ENCODE measurements around the gene DOCK1. TPM values are rescaled to one million over a fixed set of nuclear protein-coding genes. Genes with fewer than 3 reads are reported as not detected.
"Not testable (repeated sequence)": the region's sequence is repeated elsewhere in the genome, so short reads cannot be mapped to it uniquely, and the experiment has no call there.

DOCK1 gene
- total RNA-seq, 1 experiment from 2014 or later = not detected

GRCh38 chr10:126931544-126931943, 26.3 kb downstream of the DOCK1 start:
- no peak overlapping the region for H3K4me2 ChIP-seq (ENCODE audit: low read depth, low read length, poor library complexity, severe bottlenecking)
- no peak overlapping the region for H3K9ac ChIP-seq (ENCODE audit: low read length)
- H3K27ac ChIP-seq (ENCODE audit: low read length) = no peak overlapping the region
- H2AFZ ChIP-seq (ENCODE audit: low read length) = no peak overlapping the region
- no peaks in the 10 kb centered on the region for H4K20me1 ChIP-seq (ENCODE audit: insufficient read depth, low read depth, low read length)
- H3K4me1 ChIP-seq (ENCODE audit: low read length) = no peaks in the 10 kb centered on the region
- H3K9me3 ChIP-seq (ENCODE audit: low read length) = peaks cover 12% of the 10 kb centered on the region; the same call in 1 of the 2 replicates
- no peak for DNase-seq
- H3K4me3 ChIP-seq (ENCODE audit: low read length) = no peak overlapping the region
- H3K36me3 ChIP-seq (ENCODE audit: insufficient read depth, low read length) = no peaks in the 10 kb centered on the region
- no peaks in the 10 kb centered on the region for H3K27me3 ChIP-seq (ENCODE audit: low read length)
- H3K9me2 ChIP-seq (replicated peaks; ENCODE audit: insufficient read depth, low read length) = no peaks in the 10 kb centered on the region
- no peaks in the 10 kb centered on the region for H3K79me2 ChIP-seq (ENCODE audit: low read length)

GRCh38 chr10:126932516-126932915, 27.3 kb downstream of the DOCK1 start:
- Histone ChIP-seq H2AFZ (ENCODE audit: low read length) (no peak overlapping the region), H3K36me3 (ENCODE audit: insufficient read depth, low read length) (no peaks in the 10 kb centered on the region), H3K4me1 (ENCODE audit: low read length) (no peaks in the 10 kb centered on the region), H3K27ac (ENCODE audit: low read length) (no peak overlapping the region), H3K9me3 (ENCODE audit: low read length) (peaks cover 12% of the 10 kb centered on the region; the same call in 1 of the 2 replicates), H3K9ac (ENCODE audit: low read length) (no peak overlapping the region), H3K27me3 (ENCODE audit: low read length) (no peaks in the 10 kb centered on the region), H4K20me1 (ENCODE audit: insufficient read depth, low read depth, low read length) (no peaks in the 10 kb centered on the region), H3K9me2 (replicated peaks; ENCODE audit: insufficient read depth, low read length) (no peaks in the 10 kb centered on the region), H3K4me3 (ENCODE audit: low read length) (no peak overlapping the region), H3K4me2 (ENCODE audit: low read depth, low read length, poor library complexity, severe bottlenecking) (no peak overlapping the region), H3K79me2 (ENCODE audit: low read length) (no peaks in the 10 kb centered on the region)
- DNase-seq = no peak

- no peaks in the 10 kb centered on the region for H3K36me3 ChIP-seq (ENCODE audit: insufficient read depth, low read length)
- H3K4me3 ChIP-seq (ENCODE audit: low read length) = no peak overlapping the region
- H3K27me3 ChIP-seq (ENCODE audit: low read length) = no peaks in the 10 kb centered on the region
- no peaks in the 10 kb centered on the region for H4K20me1 ChIP-seq (ENCODE audit: insufficient read depth, low read depth, low read length)
- no peak overlapping the region for H3K27ac ChIP-seq (ENCODE audit: low read length)
- no peak overlapping the region for H3K4me2 ChIP-seq (ENCODE audit: low read depth, low read length, poor library complexity, severe bottlenecking)
- H3K9me2 ChIP-seq (replicated peaks; ENCODE audit: insufficient read depth, low read length) = no peaks in the 10 kb centered on the region
- no peaks in the 10 kb centered on the region for H3K79me2 ChIP-seq (ENCODE audit: low read length)
- no peaks in the 10 kb centered on the region for H3K4me1 ChIP-seq (ENCODE audit: low read length)
- peaks cover 8% of the 10 kb centered on the region; the same call in 1 of the 2 replicates for H3K9me3 ChIP-seq (ENCODE audit: low read length)
- DNase-seq = no peak
- no peak overlapping the region for H3K9ac ChIP-seq (ENCODE audit: low read length)
- H2AFZ ChIP-seq (ENCODE audit: low read length) = no peak overlapping the region
Measured at GRCh38 chr10:126933116-126933515, 27.9 kb downstream of the DOCK1 start.

- Histone ChIP-seq H3K9me2 (replicated peaks; ENCODE audit: insufficient read depth, low read length) (no peaks in the 10 kb centered on the region), H3K4me1 (ENCODE audit: low read length) (no peaks in the 10 kb centered on the region), H3K4me3 (ENCODE audit: low read length) (no peak overlapping the region), H2AFZ (ENCODE audit: low read length) (no peak overlapping the region), H3K27ac (ENCODE audit: low read length) (no peak overlapping the region), H3K27me3 (ENCODE audit: low read length) (no peaks in the 10 kb centered on the region), H3K36me3 (ENCODE audit: insufficient read depth, low read length) (no peaks in the 10 kb centered on the region), H3K9me3 (ENCODE audit: low read length) (peaks cover 7% of the 10 kb centered on the region), H3K9ac (ENCODE audit: low read length) (no peak overlapping the region), H3K79me2 (ENCODE audit: low read length) (no peaks in the 10 kb centered on the region), H3K4me2 (ENCODE audit: low read depth, low read length, poor library complexity, severe bottlenecking) (no peak overlapping the region), H4K20me1 (ENCODE audit: insufficient read depth, low read depth, low read length) (no peaks in the 10 kb centered on the region)
- no peak for DNase-seq
Measured at GRCh38 chr10:126935263-126935946, 30.2 kb downstream of the DOCK1 start.

GRCh38 chr10:126937026-126937425, 31.8 kb downstream of the DOCK1 start:
- H4K20me1 ChIP-seq (ENCODE audit: insufficient read depth, low read depth, low read length) = no peaks in the 10 kb centered on the region
- no peaks in the 10 kb centered on the region for H3K27me3 ChIP-seq (ENCODE audit: low read length)
- peaks cover 10% of the 10 kb centered on the region for H3K9me3 ChIP-seq (ENCODE audit: low read length)
- H3K36me3 ChIP-seq (ENCODE audit: insufficient read depth, low read length) = no peaks in the 10 kb centered on the region
- H3K79me2 ChIP-seq (ENCODE audit: low read length) = no peaks in the 10 kb centered on the region
- no peak overlapping the region for H2AFZ ChIP-seq (ENCODE audit: low read length)
- no peak for DNase-seq
- no peak overlapping the region for H3K4me3 ChIP-seq (ENCODE audit: low read length)
- no peak overlapping the region for H3K4me2 ChIP-seq (ENCODE audit: low read depth, low read length, poor library complexity, severe bottlenecking)
- no peak overlapping the region for H3K9ac ChIP-seq (ENCODE audit: low read length)
- H3K27ac ChIP-seq (ENCODE audit: low read length) = no peak overlapping the region
- H3K9me2 ChIP-seq (replicated peaks; ENCODE audit: insufficient read depth, low read length) = no peaks in the 10 kb centered on the region
- no peaks in the 10 kb centered on the region for H3K4me1 ChIP-seq (ENCODE audit: low read length)

GRCh38 chr10:126938121-126938520, 32.9 kb downstream of the DOCK1 start:
- not testable (repeated sequence) for H3K9ac ChIP-seq (ENCODE audit: low read length); DNase-seq; H3K4me2 ChIP-seq (ENCODE audit: low read depth, low read length, poor library complexity, severe bottlenecking); H3K4me3 ChIP-seq (ENCODE audit: low read length); H3K36me3 ChIP-seq (ENCODE audit: insufficient read depth, low read length); H3K27me3 ChIP-seq (ENCODE audit: low read length); H3K27ac ChIP-seq (ENCODE audit: low read length); H3K9me2 ChIP-seq (replicated peaks; ENCODE audit: insufficient read depth, low read length); H4K20me1 ChIP-seq (ENCODE audit: insufficient read depth, low read depth, low read length); H2AFZ ChIP-seq (ENCODE audit: low read length); H3K4me1 ChIP-seq (ENCODE audit: low read length); H3K79me2 ChIP-seq (ENCODE audit: low read length); H3K9me3 ChIP-seq (ENCODE audit: low read length)

GRCh38 chr10:126939706-126940105, 34.5 kb downstream of the DOCK1 start:
- Histone ChIP-seq H3K79me2 (ENCODE audit: low read length) (no peaks in the 10 kb centered on the region), H3K36me3 (ENCODE audit: insufficient read depth, low read length) (no peaks in the 10 kb centered on the region), H3K27me3 (ENCODE audit: low read length) (no peaks in the 10 kb centered on the region), H2AFZ (ENCODE audit: low read length) (no peak overlapping the region), H3K4me1 (ENCODE audit: low read length) (no peaks in the 10 kb centered on the region), H3K9me2 (replicated peaks; ENCODE audit: insufficient read depth, low read length) (no peaks in the 10 kb centered on the region), H3K9ac (ENCODE audit: low read length) (no peak overlapping the region), H3K4me2 (ENCODE audit: low read depth, low read length, poor library complexity, severe bottlenecking) (no peak overlapping the region), H4K20me1 (ENCODE audit: insufficient read depth, low read depth, low read length) (no peaks in the 10 kb centered on the region), H3K4me3 (ENCODE audit: low read length) (no peak overlapping the region), H3K9me3 (ENCODE audit: low read length) (peaks cover 14% of the 10 kb centered on the region), H3K27ac (ENCODE audit: low read length) (no peak overlapping the region)
- DNase-seq = no peak

GRCh38 chr10:126940670-126941310, 35.6 kb downstream of the DOCK1 start:
- H3K27ac ChIP-seq (ENCODE audit: low read length) = no peak overlapping the region
- H3K9me3 ChIP-seq (ENCODE audit: low read length) = peaks cover 14% of the 10 kb centered on the region
- no peaks in the 10 kb centered on the region for H3K4me1 ChIP-seq (ENCODE audit: low read length)
- no peak for DNase-seq
- no peaks in the 10 kb centered on the region for H3K27me3 ChIP-seq (ENCODE audit: low read length)
- H3K9me2 ChIP-seq (replicated peaks; ENCODE audit: insufficient read depth, low read length) = no peaks in the 10 kb centered on the region
- no peaks in the 10 kb centered on the region for H3K36me3 ChIP-seq (ENCODE audit: insufficient read depth, low read length)
- no peaks in the 10 kb centered on the region for H3K79me2 ChIP-seq (ENCODE audit: low read length)
- no peak overlapping the region for H3K4me2 ChIP-seq (ENCODE audit: low read depth, low read length, poor library complexity, severe bottlenecking)
- no peak overlapping the region for H2AFZ ChIP-seq (ENCODE audit: low read length)
- no peak overlapping the region for H3K9ac ChIP-seq (ENCODE audit: low read length)
- H4K20me1 ChIP-seq (ENCODE audit: insufficient read depth, low read depth, low read length) = no peaks in the 10 kb centered on the region
- no peak overlapping the region for H3K4me3 ChIP-seq (ENCODE audit: low read length)

Measured in Karpas-422 (cell line).